HCT116 (cell line): ENCODE measurements around the gene RNF111. TPM values are rescaled to one million over a fixed set of nuclear protein-coding genes. Genes with fewer than 3 reads are reported as not detected.

ENCODE experiments used
- ATAC-seq: fragments of 200-7000 bp; cut with Tn5 transposase; 2 replicates; pipeline ENCODE4 v1.9.1; 2020; ENCODE audit warnings: mild to moderate bottlenecking, moderate library complexity
- BruUV-seq: library from RNA; stranded (reverse); fragments of 400-500 nt; replicated peaks from 2 replicates; lab custom pipeline; 2021; lab: Mats Ljungman, UMichigan
- CTCF ChIA-PET: fragments of 300-600 bp; sonication (Branson Sonifier 250); formaldehyde crosslinking; loops from one replicate; lab custom pipeline; 2021; ENCODE audit warnings: antibody characterized with exemption; lab: Charles Lee
- POLR2A ChIA-PET: fragments of 300-600, 350-600 bp; sonication (Branson Sonifier 250); formaldehyde crosslinking; loops from one replicate; lab custom pipeline; 2021; ENCODE audit warnings: antibody characterized with exemption; lab: Charles Lee
- RAD21 ChIA-PET, 2 experiments: fragments of 300-600 bp; sonication (Branson Sonifier 250); formaldehyde crosslinking; loops; one replicate each; lab custom pipeline; 2023; ENCODE audit warnings: low total read pairs in 2 of 2; ENCODE audit not compliant: uncharacterized antibody in 2 of 2, unreplicated experiment in 2 of 2, low non-redundant PET in 1 of 2; lab: Charles Lee
- DNase-seq: peaks from one replicate; pipeline ENCODE4 v3.0.0-alpha.2; 2010; ENCODE audit warnings: low read depth, low spot score
- H2AFZ ChIP-seq: fragments of 200-600 bp; shearing (Covaris generic), sonication (generic); 2 replicates; pipeline ENCODE4 v1.6.1; 2017; ENCODE audit warnings: low read depth, mixed run types, mixed read lengths, antibody characterized with exemption, low read length; ENCODE audit not compliant: poor library complexity, severe bottlenecking
- H3K27ac ChIP-seq: 2 replicates; pipeline ENCODE4 v1.5.1; 2012; ENCODE audit warnings: low read depth, low read length
- H3K27me3 ChIP-seq: fragments of 200-600 bp; sonication (generic); 2 replicates; pipeline ENCODE4 v1.6.1; 2016; ENCODE audit warnings: mixed run types, low read length, mixed read lengths; ENCODE audit not compliant: insufficient read depth
- H3K36me3 ChIP-seq, 2 experiments: fragments of 200-500 bp in 1 of 2; fragments of 200-600 bp in 1 of 2; sonication (Bioruptor generic) in 1 of 2; sonication (generic) in 1 of 2; 2 replicates each; pipeline versions ENCODE4 v1.5.1 to v1.6.1; 2014 to 2016; ENCODE audit warnings: low read length in 2 of 2, inconsistent platforms in 1 of 2, mixed read lengths in 1 of 2, mixed run types in 1 of 2; ENCODE audit not compliant: insufficient read depth in 2 of 2, control insufficient read depth in 1 of 2
- H3K4me1 ChIP-seq, 2 experiments: fragments of 200-600 bp in 1 of 2; sonication (generic) in 1 of 2; 2 replicates each; pipeline versions ENCODE4 v1.5.1 to v1.6.1; 2012 to 2017; ENCODE audit warnings: low read length in 2 of 2, inconsistent platforms in 1 of 2, mild to moderate bottlenecking in 1 of 2, mixed read lengths in 1 of 2, mixed run types in 1 of 2, moderate library complexity in 1 of 2; ENCODE audit not compliant: insufficient read depth in 2 of 2, control insufficient read depth in 1 of 2
- H3K4me2 ChIP-seq: fragments of 200-600 bp; sonication (generic); 2 replicates; pipeline ENCODE4 v1.6.1; 2017; ENCODE audit warnings: mixed run types, low read length, mixed read lengths
- H3K4me3 ChIP-seq, 2 experiments: fragments of 200-600 bp in 1 of 2; sonication (generic) in 1 of 2; replicated peaks in 1 of 2; 2 replicates each; pipeline ENCODE4 v1.5.1; 2011 to 2016; ENCODE audit warnings: low read length in 2 of 2, control low read depth in 1 of 2, low read depth in 1 of 2, mild to moderate bottlenecking in 1 of 2, mixed read lengths in 1 of 2, mixed run types in 1 of 2
- H3K79me2 ChIP-seq: fragments of 200-600 bp; sonication (generic); 2 replicates; pipeline ENCODE4 v1.6.1; 2017; ENCODE audit warnings: mild to moderate bottlenecking, mixed run types, low read length, moderate library complexity, mixed read lengths; ENCODE audit not compliant: insufficient read depth
- H3K9ac ChIP-seq: fragments of 200-600 bp; sonication (generic); 2 replicates; pipeline ENCODE4 v1.6.1; 2016; ENCODE audit warnings: low read length, mixed read lengths
- H3K9me2 ChIP-seq: fragments of 200-600 bp; sonication (generic), shearing (Covaris generic); 2 replicates; pipeline ENCODE4 v1.6.1; 2017; ENCODE audit warnings: mixed run types, mild to moderate bottlenecking, moderate library complexity; ENCODE audit not compliant: insufficient read depth
- H3K9me3 ChIP-seq, 2 experiments: fragments of 200-500 bp in 1 of 2; fragments of 200-600 bp in 1 of 2; sonication (Bioruptor generic) in 1 of 2; sonication (generic) in 1 of 2; 2 replicates each; pipeline ENCODE4 v1.6.1; 2014 to 2017; ENCODE audit warnings: low read length in 2 of 2, mixed read lengths in 2 of 2, inconsistent platforms in 1 of 2, low read depth in 1 of 2, mild to moderate bottlenecking in 1 of 2, mixed run types in 1 of 2, moderate library complexity in 1 of 2; ENCODE audit not compliant: control insufficient read depth in 1 of 2, insufficient read depth in 1 of 2
- H4K20me1 ChIP-seq: fragments of 200-600 bp; sonication (generic), shearing (Covaris generic); 2 replicates; pipeline ENCODE4 v1.6.1; 2017; ENCODE audit warnings: mixed run types, mild to moderate bottlenecking, moderate library complexity; ENCODE audit not compliant: insufficient read depth
- ATF3 ChIP-seq: IDR thresholded peaks from 2 replicates; pipeline ENCODE4 v1.6.1; 2012
- CBX3 ChIP-seq: IDR thresholded peaks from 2 replicates; pipeline ENCODE4 v1.6.1; 2012; ENCODE audit warnings: low read depth
- CEBPB ChIP-seq: IDR thresholded peaks from 2 replicates; pipeline ENCODE4 v1.6.1; 2012; ENCODE audit warnings: low read depth
- FOSL1 ChIP-seq: IDR thresholded peaks from 2 replicates; pipeline ENCODE4 v1.6.1; 2012; ENCODE audit warnings: low read depth
- JUND ChIP-seq: IDR thresholded peaks from 2 replicates; pipeline ENCODE4 v1.6.1; 2012
- POLR2A ChIP-seq: IDR thresholded peaks from 2 replicates; pipeline ENCODE4 v1.7.0; 2011; ENCODE audit warnings: borderline replicate concordance; ENCODE audit not compliant: insufficient read depth, insufficient read length; ENCODE audit errors: extremely low read depth
- POLR2AphosphoS5 ChIP-seq: IDR thresholded peaks from 2 replicates; pipeline ENCODE4 v1.6.1; 2011; ENCODE audit warnings: mild to moderate bottlenecking, low read depth, low read length, moderate library complexity
- RAD21 ChIP-seq: IDR thresholded peaks from 2 replicates; pipeline ENCODE4 v1.6.1; 2012; ENCODE audit warnings: low read depth, mild to moderate bottlenecking
- SIN3A ChIP-seq: IDR thresholded peaks from 2 replicates; pipeline ENCODE4 v1.6.1; 2012; ENCODE audit warnings: low read depth
- SP1 ChIP-seq: IDR thresholded peaks from 2 replicates; pipeline ENCODE4 v1.6.1; 2012; ENCODE audit warnings: low read depth
- ZNF274 ChIP-seq: fragments of 200-500 bp; sonication (Bioruptor generic); IDR thresholded peaks from 2 replicates; pipeline ENCODE4 v1.6.1; 2014; ENCODE audit warnings: mild to moderate bottlenecking, low read depth, low read length, inconsistent platforms
- intact Hi-C: fragments of 100-400 bp; cut with micrococcal nuclease; formaldehyde crosslinking; loops from 2 replicates; pipeline ENCODE4 v1.10.0; 2022
- total RNA-seq: library from RNA; stranded (reverse); gene quantifications from one replicate; pipeline ENCODE4 v1.2.1, GENCODE V29; 2021; ENCODE audit not compliant: unreplicated experiment
- TF ChIP-seq, protein P1 (sequence below): IDR thresholded peaks from 2 replicates; pipeline ENCODE4 v1.6.1; 2012; ENCODE audit warnings: low read depth
- TF ChIP-seq, protein P2 (sequence below): IDR thresholded peaks from 2 replicates; pipeline ENCODE4 v1.6.1; 2012

RNF111 gene
- total RNA-seq, 1 experiment from 2014 or later = 31.5 TPM

GRCh38 chr15:59035201-59035600 lies 47.7 kb downstream of the RNF111 start:
- Histone ChIP-seq H3K27me3 (no peaks in the 10 kb centered on the region), H3K9ac (no peak overlapping the region), H2AFZ (no peak overlapping the region), H3K4me1 (no peaks in the 10 kb centered on the region), H3K36me3 (peaks cover 2 to 5% of the 10 kb centered on the region in 2 experiments; a peak in 2 of 4 replicates), H3K79me2 (peaks cover 83% of the 10 kb centered on the region), H3K9me2 (no peaks in the 10 kb centered on the region), H3K4me3 (no peak overlapping the region), H3K9me3 (no peaks in the 10 kb centered on the region), H3K27ac (no peak overlapping the region), H4K20me1 (0 out of 2 replicates have a peak, but pooled peaks cover under 1% of the 10 kb centered on the region), H3K4me2 (no peak overlapping the region)
- ChIA-PET RAD21 (no interaction called here), POLR2A (no interaction called here), CTCF (no interaction called here)
- ATAC-seq = no peak
- DNase-seq = no peak
- BruUV-seq = no TSS peak
- intact Hi-C loops = no loop called here
- no peak for TF ChIP-seq CBX3

GRCh38 chr15:59039225-59039624 lies 51.8 kb downstream of the RNF111 start:
- DNase-seq = no peak
- no peaks in the 10 kb centered on the region for H3K4me1 ChIP-seq
- BruUV-seq = no TSS peak
- no peak overlapping the region for H3K27ac ChIP-seq
- H3K9me3 ChIP-seq = no peaks in the 10 kb centered on the region
- H2AFZ ChIP-seq = no peak overlapping the region
- peaks cover 95% of the 10 kb centered on the region for H3K79me2 ChIP-seq
- H3K4me2 ChIP-seq = no peak overlapping the region
- ATAC-seq = no peak
- POLR2A ChIA-PET = no interaction called here
- TF ChIP-seq FOSL1 (no peak), POLR2AphosphoS5 (no peak), ZNF274 (no peak), CBX3 (no peak), POLR2A (no peak), ATF3 (no peak), SP1 (no peak), JUND (no peak), SIN3A (no peak), RAD21 (no peak), CEBPB (no peak)
- TF ChIP-seq, protein P1, sequence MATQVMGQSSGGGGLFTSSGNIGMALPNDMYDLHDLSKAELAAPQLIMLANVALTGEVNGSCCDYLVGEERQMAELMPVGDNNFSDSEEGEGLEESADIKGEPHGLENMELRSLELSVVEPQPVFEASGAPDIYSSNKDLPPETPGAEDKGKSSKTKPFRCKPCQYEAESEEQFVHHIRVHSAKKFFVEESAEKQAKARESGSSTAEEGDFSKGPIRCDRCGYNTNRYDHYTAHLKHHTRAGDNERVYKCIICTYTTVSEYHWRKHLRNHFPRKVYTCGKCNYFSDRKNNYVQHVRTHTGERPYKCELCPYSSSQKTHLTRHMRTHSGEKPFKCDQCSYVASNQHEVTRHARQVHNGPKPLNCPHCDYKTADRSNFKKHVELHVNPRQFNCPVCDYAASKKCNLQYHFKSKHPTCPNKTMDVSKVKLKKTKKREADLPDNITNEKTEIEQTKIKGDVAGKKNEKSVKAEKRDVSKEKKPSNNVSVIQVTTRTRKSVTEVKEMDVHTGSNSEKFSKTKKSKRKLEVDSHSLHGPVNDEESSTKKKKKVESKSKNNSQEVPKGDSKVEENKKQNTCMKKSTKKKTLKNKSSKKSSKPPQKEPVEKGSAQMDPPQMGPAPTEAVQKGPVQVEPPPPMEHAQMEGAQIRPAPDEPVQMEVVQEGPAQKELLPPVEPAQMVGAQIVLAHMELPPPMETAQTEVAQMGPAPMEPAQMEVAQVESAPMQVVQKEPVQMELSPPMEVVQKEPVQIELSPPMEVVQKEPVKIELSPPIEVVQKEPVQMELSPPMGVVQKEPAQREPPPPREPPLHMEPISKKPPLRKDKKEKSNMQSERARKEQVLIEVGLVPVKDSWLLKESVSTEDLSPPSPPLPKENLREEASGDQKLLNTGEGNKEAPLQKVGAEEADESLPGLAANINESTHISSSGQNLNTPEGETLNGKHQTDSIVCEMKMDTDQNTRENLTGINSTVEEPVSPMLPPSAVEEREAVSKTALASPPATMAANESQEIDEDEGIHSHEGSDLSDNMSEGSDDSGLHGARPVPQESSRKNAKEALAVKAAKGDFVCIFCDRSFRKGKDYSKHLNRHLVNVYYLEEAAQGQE = no peak
- TF ChIP-seq, protein P2, sequence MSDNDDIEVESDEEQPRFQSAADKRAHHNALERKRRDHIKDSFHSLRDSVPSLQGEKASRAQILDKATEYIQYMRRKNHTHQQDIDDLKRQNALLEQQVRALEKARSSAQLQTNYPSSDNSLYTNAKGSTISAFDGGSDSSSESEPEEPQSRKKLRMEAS = no peak
- no peaks in the 10 kb centered on the region; a peak in 1 of 4 replicates for H3K36me3 ChIP-seq
- peaks cover 9% of the 10 kb centered on the region; the same call in 1 of the 2 replicates for H4K20me1 ChIP-seq
- H3K9ac ChIP-seq = no peak overlapping the region
- intact Hi-C loops = no loop called here
- no peak overlapping the region for H3K4me3 ChIP-seq
- H3K9me2 ChIP-seq = no peaks in the 10 kb centered on the region
- RAD21 ChIA-PET = no interaction called here
- no peaks in the 10 kb centered on the region for H3K27me3 ChIP-seq
- CTCF ChIA-PET = no interaction called here
